NCI-H446 (cell line): Measurements from ENCODE around the gene PRXL2A.

Experiments
- DNase-seq, 2 experiments: peaks; one replicate each; lab custom pipeline; 2025; lab: John Stamatoyannopoulos, UW

Gene PRXL2A

DNA sequence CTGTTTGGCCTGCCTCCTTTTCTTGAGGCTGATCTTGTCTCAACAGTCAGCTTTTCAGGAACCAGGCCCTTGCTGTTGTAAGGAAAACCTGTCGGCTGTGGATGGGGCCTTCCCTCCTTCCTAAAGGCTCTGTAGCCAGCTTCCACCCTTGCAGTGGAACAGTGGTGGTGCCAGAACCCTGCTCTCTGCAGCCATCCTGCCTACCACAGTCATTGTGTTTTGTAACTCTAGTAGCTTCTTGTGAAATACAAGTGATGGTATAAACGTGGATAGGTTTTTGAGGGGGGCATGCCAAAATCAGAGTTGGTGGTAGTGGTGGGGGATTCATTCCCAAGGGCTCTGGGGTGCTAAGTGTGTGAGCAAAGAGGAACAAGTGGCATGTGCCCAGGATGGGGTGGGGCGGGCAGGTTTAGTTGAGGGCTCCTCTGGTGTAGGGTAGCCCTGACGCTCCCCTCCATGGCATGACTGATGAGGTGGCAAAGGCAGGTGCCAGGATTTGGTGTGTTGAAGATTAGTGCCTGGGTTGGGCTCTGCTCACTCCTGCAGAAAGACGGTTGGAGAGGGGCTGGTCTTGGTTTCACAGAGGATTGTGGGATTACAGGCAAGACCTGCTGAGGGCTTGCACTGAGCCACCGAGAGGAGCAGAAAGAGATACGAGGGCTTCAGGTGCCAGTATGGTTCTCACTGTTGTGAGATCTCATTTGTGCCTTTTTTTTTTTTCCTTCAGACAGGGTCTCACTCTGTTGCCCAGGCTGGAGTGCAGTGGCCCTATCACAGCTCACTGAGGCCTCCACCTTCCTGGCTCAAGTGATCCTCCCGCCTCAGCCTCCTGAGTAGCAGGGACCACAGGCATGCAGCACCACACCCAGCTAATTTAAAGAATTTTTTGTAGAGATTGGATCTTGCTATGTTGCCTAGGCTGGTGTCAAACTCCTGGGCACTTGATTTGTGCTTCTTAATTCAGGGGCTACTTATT is 53.1 kb downstream of the PRXL2A start:
- DNase-seq = no peak

DNA sequence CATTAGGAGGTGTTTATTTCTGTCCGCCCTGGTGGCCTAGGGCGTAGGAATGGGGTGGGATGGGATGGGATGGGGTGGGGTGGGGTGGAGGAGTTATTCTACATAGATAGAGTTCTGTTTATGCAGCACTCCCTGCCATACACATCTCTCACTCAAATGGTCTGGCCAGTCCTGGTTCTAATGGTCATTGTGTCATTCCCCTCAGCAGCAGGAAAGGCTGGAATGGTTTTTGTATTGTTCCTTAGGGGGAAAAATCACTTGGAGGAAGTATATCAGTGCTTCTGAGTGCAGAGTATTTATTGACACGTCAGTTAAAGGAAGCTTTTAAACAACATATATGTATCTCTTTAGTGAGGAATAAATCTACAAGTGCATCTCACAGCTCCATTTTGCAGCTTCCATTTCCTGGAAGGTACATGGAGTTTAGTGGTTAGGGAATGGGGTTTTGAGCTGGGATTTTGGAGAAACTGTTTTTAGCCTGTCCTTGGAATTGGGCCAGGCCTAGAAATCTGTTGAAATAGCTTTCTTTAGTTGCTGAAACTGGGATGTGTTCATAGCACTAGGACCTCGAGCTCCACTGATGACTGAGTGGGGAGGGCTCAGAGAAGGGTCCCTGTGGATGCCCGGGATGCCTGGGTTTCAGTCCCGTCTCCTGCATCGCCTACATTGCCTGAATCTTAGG is 54.1 kb downstream of the PRXL2A start:
- peak in 1 of 2 experiments; percentile 32 for DNase-seq

DNA sequence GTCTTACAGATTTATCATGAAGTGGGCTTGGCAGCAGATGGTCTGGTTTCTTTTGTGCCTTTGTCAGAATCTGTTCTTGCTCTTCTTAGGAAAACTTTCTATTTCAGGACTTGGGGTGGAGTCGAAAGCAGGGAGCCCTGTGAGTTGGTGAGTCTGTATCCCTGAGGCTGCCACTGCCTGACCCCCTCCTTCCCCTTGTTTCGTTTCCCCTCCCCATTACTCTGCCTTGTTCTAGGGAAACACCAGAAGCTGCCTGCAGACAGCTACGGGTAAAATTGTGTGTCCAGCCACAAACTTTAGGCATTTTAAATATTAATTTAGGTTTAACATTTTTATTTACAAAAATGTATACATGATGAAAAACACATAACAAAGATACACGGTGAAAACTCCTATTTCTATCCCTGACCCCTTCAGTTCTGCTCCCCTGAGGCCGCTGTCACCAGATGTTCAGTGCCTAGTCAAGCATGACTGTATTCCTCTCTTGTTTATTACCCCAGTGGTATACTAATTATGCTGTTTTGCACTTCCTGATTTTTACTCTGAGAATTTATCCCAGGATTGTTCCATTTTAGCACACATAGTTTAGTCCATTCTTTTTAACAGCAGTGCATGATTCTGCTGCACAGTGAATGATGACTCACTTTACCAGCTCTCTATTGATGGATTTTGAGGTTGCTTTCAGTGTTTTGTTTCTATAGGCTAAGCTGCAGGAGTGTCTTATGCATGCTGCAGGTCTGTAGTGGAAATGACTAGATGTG is 54.8 kb downstream of the PRXL2A start:
- peak in 1 of 2 experiments; percentile 7 for DNase-seq

DNA sequence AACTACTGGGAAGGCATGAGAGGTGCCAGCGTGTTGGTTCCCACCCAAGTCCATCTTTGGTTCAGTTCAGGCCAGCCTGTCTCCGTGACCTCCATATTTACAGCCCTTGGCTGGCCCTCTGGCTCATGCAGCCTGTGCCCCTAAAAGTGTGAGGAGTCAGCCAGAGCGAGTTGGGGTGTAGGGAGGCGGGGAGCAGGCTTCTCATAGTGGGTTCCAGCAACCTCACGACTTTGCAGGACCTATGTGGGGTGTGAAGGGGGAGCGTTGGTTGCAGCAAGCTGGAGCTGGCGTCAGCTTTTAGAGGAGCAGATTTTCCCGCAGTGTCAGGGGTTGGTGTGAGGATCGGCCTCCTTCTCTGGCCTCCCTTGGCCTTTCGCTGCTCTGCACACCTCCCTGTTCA is 55.5 kb downstream of the PRXL2A start:
- no peak for DNase-seq

DNA sequence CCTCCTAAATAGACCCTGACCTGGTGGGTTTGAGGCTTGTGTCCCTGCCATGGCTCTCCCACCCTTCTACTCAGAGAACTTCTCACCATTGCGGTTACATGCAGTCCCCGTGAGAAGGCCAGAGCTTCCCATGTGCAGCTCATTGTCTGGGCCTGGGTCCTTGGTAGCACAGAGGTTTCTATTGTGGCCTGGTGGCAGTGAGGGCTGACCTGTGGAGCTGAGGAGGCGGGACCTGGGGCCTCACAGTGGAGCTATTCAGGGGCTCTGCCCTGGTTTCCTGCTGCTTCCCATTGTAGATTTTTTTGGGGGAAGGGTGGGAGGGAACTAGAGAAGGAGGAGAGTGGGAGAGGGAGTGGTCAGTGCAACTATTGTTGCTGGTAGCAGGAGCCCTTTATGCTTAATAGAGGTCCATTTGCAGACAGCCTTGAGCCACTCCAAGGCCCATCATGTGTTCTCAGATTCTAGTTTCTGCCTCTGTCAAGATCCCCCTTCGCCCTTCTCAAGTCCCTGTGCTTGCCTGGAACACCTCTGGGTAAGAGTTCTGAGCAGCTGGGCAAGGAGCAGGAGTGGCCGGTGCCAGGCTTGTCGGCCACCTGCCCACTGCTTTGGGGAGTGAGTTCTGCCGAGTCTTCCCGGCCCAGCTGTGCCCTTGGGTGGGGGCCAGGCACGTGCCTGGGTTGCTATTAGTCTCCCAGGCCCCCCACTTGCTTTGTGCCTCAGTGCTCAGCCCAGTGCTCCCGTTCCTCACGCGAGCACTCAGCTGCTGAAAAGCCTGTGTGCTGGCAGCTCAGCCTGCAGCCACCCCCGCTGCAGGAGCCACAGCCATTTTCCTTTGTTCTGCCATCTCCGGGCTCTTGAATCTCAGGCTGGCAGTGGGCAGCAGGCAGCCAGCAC is 56.5 kb downstream of the PRXL2A start:
- DNase-seq = peak in 1 of 2 experiments; percentile 74

DNA sequence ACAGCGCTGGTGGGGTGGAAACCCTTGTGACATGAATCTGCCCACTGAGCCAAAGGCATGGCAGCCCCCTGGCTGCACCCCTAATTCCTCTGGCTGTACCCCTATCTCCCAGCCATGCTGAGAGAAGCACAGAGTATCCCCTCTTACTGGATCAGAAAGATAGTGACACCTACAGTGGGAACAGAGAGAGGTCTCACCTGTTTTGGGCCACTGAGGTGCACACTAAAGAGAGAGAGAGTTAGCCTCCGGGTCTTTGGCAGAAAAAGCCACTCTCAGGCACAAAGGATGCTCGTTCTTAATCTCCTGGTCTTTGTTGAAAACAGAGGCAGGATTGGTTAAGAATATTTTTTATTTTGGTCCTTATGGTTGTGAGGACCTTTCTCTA is 57.1 kb downstream of the PRXL2A start:
- no peak for DNase-seq

DNA sequence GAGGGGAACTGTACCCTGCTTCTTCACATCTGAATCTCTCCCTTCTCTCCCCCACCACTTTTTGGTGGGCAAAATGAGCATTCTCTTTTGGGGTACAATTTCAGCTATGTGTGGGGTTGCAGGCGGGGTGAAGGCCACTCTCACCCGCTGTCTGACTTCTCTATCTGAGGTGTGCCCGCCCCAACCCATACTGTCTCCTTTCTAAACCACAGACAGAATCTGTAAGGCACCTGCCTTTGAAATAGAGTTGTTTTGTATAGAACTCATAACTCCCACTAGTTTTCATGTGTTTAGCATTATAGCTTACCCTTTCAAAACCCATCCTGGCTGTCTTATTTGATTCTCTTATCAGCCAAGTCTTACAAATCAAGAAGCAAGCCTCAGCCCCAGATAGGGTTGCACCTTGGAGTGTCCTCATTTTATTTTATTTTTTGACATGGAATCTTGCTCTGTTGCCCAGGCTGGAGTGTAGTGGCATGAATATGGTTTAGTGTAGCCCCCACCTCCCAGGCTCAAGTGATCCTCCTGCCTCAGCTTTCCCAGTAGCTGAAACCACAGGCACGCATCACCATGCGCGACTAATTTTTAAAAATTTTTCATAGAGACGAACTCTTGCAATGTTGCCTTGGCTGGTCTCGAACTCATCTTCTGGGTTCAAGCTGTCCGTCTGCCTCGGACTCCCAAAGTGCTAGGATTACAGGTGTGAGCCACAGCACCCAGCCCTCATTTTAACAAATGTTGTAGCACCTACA is 57.7 kb downstream of the PRXL2A start:
- DNase-seq = no peak

DNA sequence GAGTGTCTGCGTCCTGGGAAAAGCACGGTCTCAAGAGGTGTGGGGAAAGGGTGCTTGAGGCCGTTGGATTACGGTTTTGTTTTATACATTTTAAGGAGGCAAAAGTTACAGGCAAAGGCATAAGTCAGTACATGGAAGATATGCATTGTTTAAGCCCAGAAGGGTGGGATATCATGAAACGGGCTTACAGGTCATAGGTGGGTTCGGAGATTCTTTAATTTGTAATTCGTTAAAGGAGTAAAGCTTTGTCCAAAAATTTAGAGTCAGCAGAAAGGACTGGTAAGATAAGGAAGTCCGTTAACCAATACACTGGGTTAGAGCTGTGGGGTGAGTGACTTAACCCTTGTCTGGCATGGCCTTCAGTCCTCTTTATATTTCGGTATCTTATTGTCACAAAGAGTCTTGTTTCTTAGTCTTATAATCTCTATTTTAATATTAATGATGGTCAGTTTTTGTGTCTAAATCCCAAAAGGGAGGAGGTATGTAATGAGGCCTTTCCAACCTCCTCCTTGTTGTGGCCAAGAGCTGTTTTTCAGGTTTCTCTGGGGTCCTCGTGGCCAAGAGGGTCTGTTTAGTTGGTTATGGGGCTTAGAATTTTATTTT is 58.5 kb downstream of the PRXL2A start:
- no peak for DNase-seq

DNA sequence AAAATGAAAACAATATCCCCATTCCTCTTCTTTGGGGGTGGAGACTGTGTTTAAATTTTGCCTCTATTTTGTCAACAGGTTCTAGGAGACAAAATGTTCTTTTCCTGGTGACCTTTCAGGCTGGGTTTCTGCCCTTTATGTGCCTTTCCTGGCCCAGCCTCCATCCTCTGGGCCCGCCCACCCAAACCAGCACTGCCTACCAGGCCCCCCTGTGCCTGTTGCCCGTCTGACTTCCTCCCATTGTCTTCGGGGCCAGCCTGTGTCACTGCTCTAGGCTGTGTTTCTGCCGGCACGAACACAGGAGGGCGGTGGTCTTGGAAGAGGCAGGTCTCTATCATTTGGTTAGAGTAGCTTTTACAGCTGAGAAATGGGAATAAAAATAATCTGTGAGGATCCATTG is 59.7 kb downstream of the PRXL2A start:
- DNase-seq = no peak

DNA sequence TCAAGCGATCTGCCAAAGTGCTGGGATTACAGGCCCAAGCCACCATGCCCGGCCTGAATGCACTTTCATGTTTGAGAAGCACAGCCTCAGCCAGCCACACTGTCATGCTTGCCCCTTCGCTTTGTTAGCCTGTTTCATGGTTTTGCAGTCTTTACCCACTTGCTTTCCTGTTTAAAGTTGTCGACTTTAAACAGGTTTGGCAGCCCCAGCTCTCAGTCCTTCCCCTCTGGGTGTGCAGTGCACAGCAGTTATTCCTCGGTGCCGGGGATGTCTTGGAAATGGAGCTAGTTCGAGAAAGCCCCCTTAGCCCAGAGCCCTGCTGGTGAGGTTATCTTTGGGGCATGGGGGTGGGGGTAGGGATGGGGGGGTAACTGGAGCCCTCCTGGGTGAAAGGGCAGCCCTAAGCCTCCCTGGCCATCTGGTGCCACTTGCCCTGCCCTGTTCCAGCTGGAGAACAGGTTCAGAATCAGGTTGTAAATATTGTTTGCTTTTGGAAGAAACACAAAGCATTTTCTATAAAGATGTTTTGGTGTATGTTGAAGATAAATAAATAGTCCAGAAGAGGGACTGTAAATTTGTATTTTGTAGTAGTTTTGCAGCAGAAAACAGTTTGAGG is 60.6 kb downstream of the PRXL2A start:
- no peak for DNase-seq

DNA sequence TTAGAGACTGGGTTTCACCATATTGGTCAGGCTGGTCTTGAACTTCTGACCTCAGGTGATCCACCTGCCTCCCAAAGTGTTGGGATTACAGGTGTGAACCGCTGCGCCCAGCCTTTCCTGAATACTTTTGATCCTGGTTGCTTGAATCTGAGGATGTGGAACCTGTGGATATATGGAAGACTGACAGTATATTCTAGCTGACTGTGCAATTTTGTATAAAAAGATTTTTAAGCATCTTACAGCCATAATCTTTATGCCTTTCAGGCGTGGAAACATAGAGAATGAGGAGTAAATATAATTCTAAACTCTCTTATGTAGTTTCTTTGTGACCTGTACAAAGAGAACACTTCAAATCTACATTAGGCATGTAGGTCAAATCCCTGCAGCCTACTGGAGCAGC is 61.9 kb downstream of the PRXL2A start:
- no peak for DNase-seq

DNA sequence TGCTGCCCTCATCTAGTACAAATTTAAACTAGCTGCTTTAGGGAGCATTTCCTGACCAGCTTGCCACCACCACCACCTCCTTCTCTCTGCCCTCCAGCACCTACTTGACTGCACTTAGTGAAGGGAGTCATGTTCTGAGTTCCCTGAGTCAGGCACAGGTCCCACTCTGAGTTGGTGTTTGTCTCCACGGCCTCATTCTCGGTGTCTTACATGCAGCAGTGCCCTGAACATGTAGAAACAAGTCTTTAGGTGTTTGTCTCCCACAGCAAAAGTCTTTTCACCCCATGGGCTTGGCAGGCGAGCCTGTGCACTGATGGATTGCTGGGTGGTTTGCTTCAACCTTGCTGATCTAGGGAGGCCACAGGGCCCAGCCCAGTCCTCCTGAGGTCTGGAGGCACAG is 62.6 kb downstream of the PRXL2A start:
- DNase-seq = no peak

DNA sequence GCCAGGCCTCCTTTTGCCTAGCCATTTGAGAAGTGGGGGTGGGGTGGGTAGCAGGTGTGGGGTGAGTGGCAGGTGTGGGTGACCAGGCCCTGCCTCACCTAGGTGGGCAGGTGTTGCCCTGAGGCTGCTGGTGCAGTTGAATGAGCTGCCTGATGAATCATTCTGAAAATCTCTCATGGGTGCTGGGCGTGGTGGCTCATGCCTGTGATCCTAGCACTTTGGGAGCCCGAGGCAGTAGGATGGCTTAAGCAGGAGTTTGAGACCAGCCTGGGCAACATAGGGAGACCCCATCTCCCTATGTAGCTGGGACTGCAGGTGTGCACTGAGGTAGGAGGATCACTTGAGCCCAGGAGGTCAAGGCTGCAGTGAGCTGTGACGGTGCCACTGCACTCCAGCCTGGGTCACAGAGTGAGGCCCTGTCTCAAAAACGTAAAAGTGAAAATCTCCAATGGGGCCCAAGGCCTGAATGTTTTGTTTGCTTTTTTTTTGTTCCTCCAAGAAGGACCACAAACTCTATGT is 63.4 kb downstream of the PRXL2A start:
- no peak for DNase-seq

DNA sequence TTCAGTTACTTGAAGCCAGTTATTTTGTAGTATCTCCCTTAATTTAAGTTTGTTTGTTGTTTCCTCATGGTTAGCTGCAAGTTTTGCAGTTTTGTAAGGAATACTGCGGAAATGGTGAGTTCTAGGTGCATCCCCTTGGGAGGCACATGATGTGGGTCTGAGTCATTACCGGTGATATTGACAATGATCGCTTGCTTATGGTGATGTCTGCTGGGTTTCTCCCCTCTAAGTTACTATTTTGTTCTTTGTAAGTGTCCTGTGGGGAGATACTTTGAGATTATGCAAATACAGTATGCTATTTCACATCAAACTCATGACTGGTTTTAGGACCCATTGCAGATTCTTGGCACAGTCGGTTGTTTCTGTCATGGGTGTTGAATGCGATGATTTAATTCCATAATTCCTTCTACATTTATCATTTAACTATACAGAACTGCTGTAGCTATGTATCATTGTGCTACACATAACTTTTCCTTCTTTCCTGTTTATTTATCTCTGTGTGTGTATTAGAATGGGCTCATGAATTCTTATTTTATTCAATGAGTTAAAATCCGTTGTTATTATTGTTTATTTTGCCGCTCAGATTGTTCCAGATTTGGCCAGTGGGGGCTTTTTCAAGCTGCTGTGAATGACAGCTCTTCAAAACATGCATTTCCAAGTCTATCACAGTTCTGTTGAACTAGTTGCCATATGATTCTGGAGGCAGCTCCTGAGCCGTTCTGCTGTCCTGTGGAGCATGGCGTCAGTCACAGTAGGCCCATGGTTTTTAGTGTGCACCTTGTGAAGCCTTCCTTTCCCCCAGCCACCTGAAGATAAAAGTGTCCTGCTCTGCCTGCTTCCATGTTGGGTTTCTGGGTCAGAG is 64.1 kb downstream of the PRXL2A start:
- DNase-seq = no peak

DNA sequence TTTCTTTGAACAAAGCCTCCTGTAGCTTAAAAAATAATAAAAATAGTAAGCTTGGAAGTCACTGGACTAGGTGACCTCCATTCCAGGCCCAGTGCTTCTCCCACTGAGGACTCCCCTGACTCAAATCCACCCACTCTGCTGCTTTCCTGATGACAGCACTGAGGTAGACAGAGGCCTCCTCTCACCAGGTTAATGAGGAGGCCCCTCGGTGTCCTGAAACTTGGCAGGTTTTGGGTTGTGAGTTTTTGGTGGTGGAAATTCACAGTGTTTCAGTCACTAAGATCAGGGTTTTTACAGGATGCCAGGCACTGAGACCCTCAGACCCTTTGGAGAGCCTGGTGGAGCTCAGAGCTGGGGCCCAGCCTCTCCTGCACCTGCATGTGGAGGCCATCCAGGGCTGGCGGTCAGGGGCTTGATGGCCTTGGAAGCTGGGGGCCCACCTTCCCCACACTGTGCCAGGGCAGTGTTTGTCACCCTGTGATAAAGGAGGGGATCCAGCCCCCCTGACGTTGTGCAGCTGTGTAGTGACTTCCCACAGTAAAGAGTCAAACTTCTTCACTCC is 64.8 kb downstream of the PRXL2A start:
- no peak for DNase-seq

DNA sequence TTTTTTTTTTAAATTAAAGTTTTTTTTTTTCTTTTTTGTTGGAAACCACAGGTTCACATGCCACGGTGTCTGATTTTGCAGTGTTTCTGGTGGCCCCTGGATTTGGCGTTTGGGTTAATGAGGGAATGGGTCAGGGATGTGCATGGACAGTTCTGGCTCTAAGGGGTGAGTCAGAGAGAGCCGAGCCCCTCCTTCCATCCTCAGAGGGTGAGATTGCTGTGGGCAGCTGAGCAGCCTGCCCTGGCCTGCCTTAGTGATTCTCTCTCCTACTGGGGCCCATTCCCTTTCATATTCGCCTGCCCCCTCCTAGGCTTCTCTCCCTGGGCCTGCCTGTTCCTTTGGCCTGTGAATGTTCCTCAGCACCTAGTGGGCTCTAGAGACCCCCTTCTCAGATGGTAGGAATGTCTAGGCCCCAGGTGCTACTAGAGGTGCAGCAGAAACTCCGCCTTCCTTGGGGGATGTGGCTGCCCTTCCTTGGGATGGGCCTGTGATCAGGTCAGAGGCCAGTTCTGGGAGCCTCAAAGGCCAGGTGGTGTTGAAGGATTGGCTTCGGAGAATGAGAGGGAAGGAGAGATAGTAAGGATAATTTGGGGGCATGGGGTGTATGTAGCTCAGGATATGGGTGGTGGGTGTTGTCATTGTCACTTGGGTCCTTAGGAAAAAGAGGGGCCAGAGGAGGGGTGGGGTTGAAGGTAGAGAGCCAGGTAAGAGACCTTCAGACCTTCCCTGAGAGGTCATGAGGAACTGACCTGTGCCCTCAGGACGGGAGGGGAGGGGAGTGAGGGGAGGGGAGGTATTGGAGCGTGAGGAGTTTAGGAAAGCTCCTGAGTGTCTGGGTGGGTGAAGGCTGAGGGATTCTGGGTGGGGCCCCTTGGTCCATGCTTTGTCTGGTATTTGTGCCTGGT is 65.6 kb downstream of the PRXL2A start:
- DNase-seq = no peak

DNA sequence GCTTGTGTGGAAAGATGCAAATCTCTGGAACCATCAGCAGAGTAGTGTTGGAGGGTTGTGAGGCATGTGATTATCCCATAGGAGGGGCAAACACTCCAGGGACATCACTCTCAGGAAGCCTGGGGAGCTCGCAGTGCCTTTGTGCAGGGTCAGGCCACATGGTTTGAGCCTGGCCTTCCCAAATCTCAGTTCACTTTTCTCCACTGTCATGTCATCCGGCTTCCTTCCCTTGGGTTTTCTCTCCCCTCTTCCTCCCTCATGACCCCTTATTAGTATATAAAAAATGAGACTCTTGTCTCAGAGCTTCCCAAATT is 66.2 kb downstream of the PRXL2A start:
- no peak for DNase-seq
